ENCODE results near the gene USP10. TPM values are rescaled to one million over a fixed set of nuclear protein-coding genes. Genes with fewer than 3 reads are reported as not detected.

USP10 gene
- total RNA-seq, 1 experiment from 2014 or later = 203 TPM

- no peaks in the 10 kb centered on the region for H3K79me2 ChIP-seq (ENCODE audit: insufficient read depth, low read length)
- H3K9me3 ChIP-seq (ENCODE audit: control insufficient read depth, low read depth, low read length) = no peaks in the 10 kb centered on the region
- peaks cover 2% of the 10 kb centered on the region for H4K20me1 ChIP-seq (ENCODE audit: control insufficient read depth, insufficient read depth, insufficient read length)
- H3K9ac ChIP-seq (ENCODE audit: extremely low read depth, insufficient read length, low read length) = no peak overlapping the region
- no CpG with 5 or more reads among the region's 2 CpGs for WGBS (ENCODE audit: extremely low coverage, insufficient read length, low lambda C conversion rate)
- TF ChIP-seq CTCF (conservative IDR thresholded peaks at IDR 0.05) = no peak
- H2BK120ac ChIP-seq (ENCODE audit: low read depth, low read length, poor library complexity, severe bottlenecking) = no peak overlapping the region
- no peak overlapping the region for H3K56ac ChIP-seq (ENCODE audit: insufficient read length, low read depth, low read length)
- no peak overlapping the region for H3K18ac ChIP-seq (ENCODE audit: insufficient read length, low read depth, low read length)
- no peak overlapping the region for H2AK5ac ChIP-seq (ENCODE audit: insufficient read length, low read length)
- Mint-ChIP-seq H3K4me1 (peaks cover 28 to 36% of the 10 kb centered on the region in 2 experiments), H3K27ac (no peak overlapping the region), H3K36me3 (ENCODE audit: insufficient read depth in 1 of 3, low read depth in 3 of 3) (peaks cover 14 to 23% (median 22%) of the 10 kb centered on the region in 3 experiments), H3K27me3 (ENCODE audit: low read depth) (no peaks in the 10 kb centered on the region), H3K4me3 (no peak overlapping the region), H3K9me3 (no peaks in the 10 kb centered on the region)
- no peak overlapping the region for H3K27ac ChIP-seq (ENCODE audit: insufficient read length, low read depth, low read length)
- H4K8ac ChIP-seq (replicated peaks; ENCODE audit: insufficient read length, low read depth, low read length) = no peak overlapping the region
- H3T11ph ChIP-seq (ENCODE audit: low read length) = no peak overlapping the region
- H2BK12ac ChIP-seq (ENCODE audit: insufficient read length, low read depth, low read length) = no peak overlapping the region
- no peak overlapping the region for H3K14ac ChIP-seq (ENCODE audit: insufficient read depth, low read length)
- H3K4me2 ChIP-seq (ENCODE audit: insufficient read depth, insufficient read length, low read length) = no peak overlapping the region
- H2BK20ac ChIP-seq (ENCODE audit: low read depth, low read length, poor library complexity, severe bottlenecking) = no peak overlapping the region
- H3K23ac ChIP-seq (ENCODE audit: insufficient read length, low read depth, low read length) = no peak overlapping the region
- no peak overlapping the region for H4K5ac ChIP-seq (ENCODE audit: insufficient read length, low read depth, low read length)
- no peak overlapping the region for H3K4ac ChIP-seq (ENCODE audit: low read depth, low read length)
- no peaks in the 10 kb centered on the region for H3K4me1 ChIP-seq (ENCODE audit: insufficient read depth, low read length)
- no peak for DNase-seq
- H3K23me2 ChIP-seq (ENCODE audit: insufficient read length, low read depth, low read length, poor library complexity, severe bottlenecking) = no peaks in the 10 kb centered on the region
- H2BK5ac ChIP-seq (ENCODE audit: insufficient read length, low read length) = no peak overlapping the region
- no peaks in the 10 kb centered on the region for H3K27me3 ChIP-seq (ENCODE audit: insufficient read depth, low read length)
- H4K91ac ChIP-seq (ENCODE audit: insufficient read length, low read depth, low read length) = no peak overlapping the region
- H2AFZ ChIP-seq (ENCODE audit: low read length) = no peak overlapping the region
- H2BK15ac ChIP-seq (ENCODE audit: low read depth, low read length) = no peak overlapping the region
- H3K79me1 ChIP-seq (ENCODE audit: insufficient read depth, low read depth, low read length, poor library complexity, severe bottlenecking) = no peaks in the 10 kb centered on the region
These were observed 34.4 kb upstream of the USP10 start for GRCh38 chr16:84665359-84665758.

Data from H9 (cell line).